Mammary epithelial cell (primary cell): ENCODE measurements around the gene CD180.

ENCODE experiments used
- EZH2 ChIP-seq: IDR thresholded peaks from 2 replicates; pipeline ENCODE4 v1.6.1; 2012; ENCODE audit warnings: low read length, inconsistent platforms, borderline replicate concordance
- TF ChIP-seq, protein P1 (sequence below), 2 donors: IDR thresholded peaks in 1 of 2; conservative IDR thresholded peaks in 1 of 2; 2 replicates each; pipeline ENCODE4 v1.5.1; 2011 to 2012; ENCODE audit warnings: inconsistent platforms in 2 of 2, low read length in 2 of 2, mild to moderate bottlenecking in 2 of 2, control low read depth in 1 of 2, low read depth in 1 of 2; ENCODE audit not compliant: insufficient read depth in 1 of 2; ENCODE audit errors: extremely low read depth in 1 of 2

DNA sequence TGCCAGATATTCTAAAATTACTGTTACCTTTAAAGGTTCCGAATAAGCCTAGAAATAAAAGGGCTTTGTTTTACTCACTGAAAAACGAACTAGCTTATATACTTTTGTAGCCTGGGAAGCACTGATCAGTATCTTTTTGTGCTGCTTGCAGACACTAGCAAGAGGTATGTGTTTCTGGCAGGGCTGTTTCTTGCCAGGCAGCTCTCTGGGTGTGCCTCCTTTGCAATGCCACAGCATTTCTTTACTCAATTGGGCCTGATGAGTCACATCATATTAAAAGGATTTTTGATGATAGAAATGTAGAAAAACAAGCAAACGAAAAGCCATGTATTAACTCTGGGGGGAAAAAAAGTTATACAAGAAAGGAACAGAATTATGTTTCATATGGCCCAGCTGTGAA lies 35.6 kb downstream of the CD180 start:
- TF ChIP-seq, protein P1, sequence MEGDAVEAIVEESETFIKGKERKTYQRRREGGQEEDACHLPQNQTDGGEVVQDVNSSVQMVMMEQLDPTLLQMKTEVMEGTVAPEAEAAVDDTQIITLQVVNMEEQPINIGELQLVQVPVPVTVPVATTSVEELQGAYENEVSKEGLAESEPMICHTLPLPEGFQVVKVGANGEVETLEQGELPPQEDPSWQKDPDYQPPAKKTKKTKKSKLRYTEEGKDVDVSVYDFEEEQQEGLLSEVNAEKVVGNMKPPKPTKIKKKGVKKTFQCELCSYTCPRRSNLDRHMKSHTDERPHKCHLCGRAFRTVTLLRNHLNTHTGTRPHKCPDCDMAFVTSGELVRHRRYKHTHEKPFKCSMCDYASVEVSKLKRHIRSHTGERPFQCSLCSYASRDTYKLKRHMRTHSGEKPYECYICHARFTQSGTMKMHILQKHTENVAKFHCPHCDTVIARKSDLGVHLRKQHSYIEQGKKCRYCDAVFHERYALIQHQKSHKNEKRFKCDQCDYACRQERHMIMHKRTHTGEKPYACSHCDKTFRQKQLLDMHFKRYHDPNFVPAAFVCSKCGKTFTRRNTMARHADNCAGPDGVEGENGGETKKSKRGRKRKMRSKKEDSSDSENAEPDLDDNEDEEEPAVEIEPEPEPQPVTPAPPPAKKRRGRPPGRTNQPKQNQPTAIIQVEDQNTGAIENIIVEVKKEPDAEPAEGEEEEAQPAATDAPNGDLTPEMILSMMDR (conservative IDR thresholded peaks at IDR 0.05 in 1 of 2, IDR thresholded peaks at IDR 0.05 in 1 of 2; ENCODE audit: extremely low read depth in 1 of 2, insufficient read depth in 1 of 2, low read depth in 1 of 2, low read length in 2 of 2), result no peak
- no peak for TF ChIP-seq EZH2
